DOHH2 (cell line): ENCODE data around the gene TAF11.

Source experiments
- EZH2phosphoT487 ChIP-seq: fragments of 200-600 bp; sonication (generic); IDR thresholded peaks from 2 replicates; pipeline ENCODE4 v1.6.1; 2017; ENCODE audit warnings: borderline replicate concordance, mild to moderate bottlenecking, antibody characterized with exemption, low read length, moderate library complexity, mixed read lengths
- TF ChIP-seq, protein P1 (sequence below): fragments of 200-600 bp; sonication (generic); IDR thresholded peaks from one replicate; pipeline ENCODE4 v1.5.1; 2014; ENCODE audit warnings: antibody characterized with exemption, mild to moderate bottlenecking, low read depth, low read length; ENCODE audit not compliant: poor library complexity, severe bottlenecking

DNA sequence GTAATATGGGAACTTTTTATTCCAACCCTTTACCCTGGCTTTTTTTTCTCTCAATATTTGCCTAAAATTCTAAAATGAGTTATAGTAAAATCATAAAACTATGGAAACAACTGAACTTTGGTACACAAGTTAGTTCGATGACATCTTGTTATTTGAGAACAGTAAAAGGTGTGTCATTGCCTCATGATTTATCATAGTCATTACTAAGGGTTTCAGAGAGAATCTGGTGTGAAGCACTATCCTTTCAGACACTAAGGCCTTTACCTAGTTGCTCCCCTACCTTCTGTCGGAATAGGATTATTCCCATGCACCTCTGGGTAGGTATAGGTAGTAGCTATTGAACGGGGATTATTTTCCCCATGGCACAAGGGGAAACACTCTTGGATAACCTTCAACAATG lies 11.4 kb downstream of the TAF11 start:
- TF ChIP-seq, protein P1, sequence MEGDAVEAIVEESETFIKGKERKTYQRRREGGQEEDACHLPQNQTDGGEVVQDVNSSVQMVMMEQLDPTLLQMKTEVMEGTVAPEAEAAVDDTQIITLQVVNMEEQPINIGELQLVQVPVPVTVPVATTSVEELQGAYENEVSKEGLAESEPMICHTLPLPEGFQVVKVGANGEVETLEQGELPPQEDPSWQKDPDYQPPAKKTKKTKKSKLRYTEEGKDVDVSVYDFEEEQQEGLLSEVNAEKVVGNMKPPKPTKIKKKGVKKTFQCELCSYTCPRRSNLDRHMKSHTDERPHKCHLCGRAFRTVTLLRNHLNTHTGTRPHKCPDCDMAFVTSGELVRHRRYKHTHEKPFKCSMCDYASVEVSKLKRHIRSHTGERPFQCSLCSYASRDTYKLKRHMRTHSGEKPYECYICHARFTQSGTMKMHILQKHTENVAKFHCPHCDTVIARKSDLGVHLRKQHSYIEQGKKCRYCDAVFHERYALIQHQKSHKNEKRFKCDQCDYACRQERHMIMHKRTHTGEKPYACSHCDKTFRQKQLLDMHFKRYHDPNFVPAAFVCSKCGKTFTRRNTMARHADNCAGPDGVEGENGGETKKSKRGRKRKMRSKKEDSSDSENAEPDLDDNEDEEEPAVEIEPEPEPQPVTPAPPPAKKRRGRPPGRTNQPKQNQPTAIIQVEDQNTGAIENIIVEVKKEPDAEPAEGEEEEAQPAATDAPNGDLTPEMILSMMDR, result no peak
- TF ChIP-seq EZH2phosphoT487, result no peak
